Measurements from ENCODE around the gene PLEKHA6.

The PLEKHA6 gene

GRCh38 chr1:204368996-204369726, 9.4 kb upstream of the PLEKHA6 start:
- H3K4me1 ChIP-seq, result peaks cover 3% of the 10 kb centered on the region
- H3K4me3 ChIP-seq, result no peak overlapping the region
- no peak overlapping the region for H3K27ac ChIP-seq
- H4K20me1 ChIP-seq, result no peaks in the 10 kb centered on the region
- no peaks in the 10 kb centered on the region for H3K36me3 ChIP-seq
- H3K9ac ChIP-seq, result no peak overlapping the region
- no peaks in the 10 kb centered on the region for H3K9me3 ChIP-seq
- H3K27me3 ChIP-seq, result no peaks in the 10 kb centered on the region
- H3K4me2 ChIP-seq, result no peak overlapping the region
- TF ChIP-seq Cebpa-rat (IDR thresholded peaks at IDR 0.05), result no peak

DNA sequence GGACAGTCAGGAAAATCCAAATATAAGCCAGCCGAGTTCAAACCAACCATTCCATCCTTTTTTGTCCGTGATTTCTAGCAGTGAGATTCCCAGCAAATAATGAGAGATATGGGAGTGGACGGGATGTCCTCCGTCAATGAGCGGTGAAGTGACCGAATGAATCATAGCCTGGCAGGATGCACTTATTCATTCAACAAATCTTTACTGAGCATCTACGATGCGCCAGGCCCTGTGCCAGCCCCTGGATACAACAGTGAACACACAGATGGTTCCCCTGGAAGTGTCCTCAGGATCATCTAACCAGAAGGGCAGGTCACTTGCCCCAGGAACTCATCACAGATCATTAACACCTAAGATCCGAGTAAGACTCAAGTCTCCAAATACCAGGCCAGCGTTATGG, 8.2 kb upstream of the PLEKHA6 start:
- Histone ChIP-seq H3K27me3 (no peaks in the 10 kb centered on the region), H3K9me3 (no peaks in the 10 kb centered on the region), H3K4me1 (peaks cover 15% of the 10 kb centered on the region), H3K27ac (no peak overlapping the region), H3K36me3 (no peaks in the 10 kb centered on the region), H4K20me1 (no peaks in the 10 kb centered on the region), H3K4me2 (no peak overlapping the region), H3K9ac (no peak overlapping the region), H3K4me3 (no peak overlapping the region)
- TF ChIP-seq Cebpa-rat (IDR thresholded peaks at IDR 0.05), result no peak

- Histone ChIP-seq H3K4me1 (peaks cover 19% of the 10 kb centered on the region), H3K27ac (no peak overlapping the region), H3K9me3 (no peaks in the 10 kb centered on the region), H4K20me1 (no peaks in the 10 kb centered on the region), H3K9ac (no peak overlapping the region), H3K4me2 (no peak overlapping the region), H3K27me3 (no peaks in the 10 kb centered on the region), H3K4me3 (no peak overlapping the region), H3K36me3 (no peaks in the 10 kb centered on the region)
- TF ChIP-seq Cebpa-rat (IDR thresholded peaks at IDR 0.05), result no peak
Measured at GRCh38 chr1:204367193-204367858, 7.6 kb upstream of the PLEKHA6 start.

- Histone ChIP-seq H3K27me3 (no peaks in the 10 kb centered on the region), H4K20me1 (no peaks in the 10 kb centered on the region), H3K4me2 (no peak overlapping the region), H3K4me3 (no peak overlapping the region), H3K36me3 (no peaks in the 10 kb centered on the region), H3K9me3 (no peaks in the 10 kb centered on the region), H3K27ac (no peak overlapping the region), H3K9ac (no peak overlapping the region), H3K4me1 (peaks cover 22% of the 10 kb centered on the region)
- TF ChIP-seq Cebpa-rat (IDR thresholded peaks at IDR 0.05), result no peak
Measured at GRCh38 chr1:204366759-204367158, 7.0 kb upstream of the PLEKHA6 start.

DNA sequence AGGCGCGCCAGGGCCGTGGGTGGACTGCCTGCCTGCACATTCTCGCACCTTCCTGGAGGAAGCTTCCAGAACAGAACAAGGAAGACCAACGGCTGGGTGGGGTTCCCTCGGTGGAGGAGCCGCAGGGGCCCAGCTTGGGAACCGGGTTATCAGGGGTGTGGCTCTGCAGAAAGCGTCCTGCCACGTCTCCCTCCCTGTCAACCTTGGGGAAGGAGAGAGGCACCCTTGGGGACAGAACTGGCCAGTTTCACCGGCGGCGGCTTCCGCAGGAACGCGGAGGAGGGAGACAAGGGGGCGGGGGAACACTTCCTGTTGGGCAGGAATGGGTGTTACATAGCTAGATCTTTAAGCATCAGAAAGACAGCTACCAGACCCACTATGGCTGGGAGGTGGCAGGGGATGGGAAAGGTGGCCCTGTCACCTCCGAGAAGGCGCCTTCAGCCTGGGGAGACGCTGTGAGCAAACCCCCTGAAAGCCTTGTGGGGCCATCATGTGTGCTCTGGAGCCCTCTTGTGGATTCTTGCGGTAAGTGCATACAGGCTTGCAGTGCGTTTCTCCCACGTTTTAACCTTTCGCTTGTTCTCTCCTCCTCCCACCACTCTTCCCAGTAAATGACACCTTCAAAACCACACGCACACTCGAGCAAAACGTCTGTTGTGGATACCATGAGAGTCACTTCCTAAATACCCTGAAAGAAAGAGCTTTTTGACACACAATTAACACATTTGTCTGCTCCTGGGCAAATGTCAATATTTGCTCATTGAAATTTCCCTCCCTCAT, 3.8 kb upstream of the PLEKHA6 start:
- TF ChIP-seq Cebpa-rat (IDR thresholded peaks at IDR 0.05), result no peak
- Histone ChIP-seq H3K4me1 (peaks cover 50% of the 10 kb centered on the region), H3K9ac (peak overlapping the region; percentile 40), H3K9me3 (no peaks in the 10 kb centered on the region), H3K36me3 (no peaks in the 10 kb centered on the region), H3K4me3 (peak overlapping the region; percentile 62), H3K27ac (peak overlapping the region; percentile 39; the same call in 1 of the 2 replicates), H3K4me2 (peak overlapping the region; percentile 88), H3K27me3 (no peaks in the 10 kb centered on the region), H4K20me1 (no peaks in the 10 kb centered on the region)

GRCh38 chr1:204362984-204363334, 3.2 kb upstream of the PLEKHA6 start:
- H3K9me3 ChIP-seq, result no peaks in the 10 kb centered on the region
- H3K27me3 ChIP-seq, result no peaks in the 10 kb centered on the region
- H3K4me2 ChIP-seq, result peak overlapping the region; percentile 88
- TF ChIP-seq Cebpa-rat (IDR thresholded peaks at IDR 0.05), result no peak
- peak overlapping the region; percentile 40 for H3K9ac ChIP-seq
- H3K4me1 ChIP-seq, result peaks cover 55% of the 10 kb centered on the region
- no peaks in the 10 kb centered on the region for H4K20me1 ChIP-seq
- peak overlapping the region; percentile 39; the same call in 1 of the 2 replicates for H3K27ac ChIP-seq
- H3K4me3 ChIP-seq, result peak overlapping the region; percentile 62
- no peaks in the 10 kb centered on the region for H3K36me3 ChIP-seq

DNA sequence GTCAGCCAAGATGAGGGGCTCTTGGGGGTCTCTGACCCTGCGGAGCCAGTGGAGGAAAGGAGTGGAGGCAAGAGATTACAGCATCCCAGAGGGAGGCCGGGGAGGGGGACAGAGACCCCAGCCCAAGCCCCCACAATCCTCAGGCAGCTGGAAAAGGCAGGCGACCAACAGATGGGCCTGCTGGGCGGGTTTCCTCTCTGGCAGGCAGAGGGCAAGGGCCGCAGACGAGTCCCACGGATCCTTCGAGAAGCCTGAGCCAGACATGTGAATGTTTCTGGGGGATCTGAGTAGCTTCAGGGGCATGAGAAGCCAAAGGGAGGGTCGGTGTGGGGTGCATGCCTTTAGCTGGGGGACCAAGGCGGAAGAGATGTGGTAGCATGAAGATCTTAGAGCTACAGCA, 2.1 kb upstream of the PLEKHA6 start:
- peaks cover 67% of the 10 kb centered on the region for H3K4me1 ChIP-seq
- no peaks in the 10 kb centered on the region for H4K20me1 ChIP-seq

GRCh38 chr1:204361341-204361771, 1.6 kb upstream of the PLEKHA6 start:
- 0 out of 2 replicates have a peak overlapping the region, but pooled peaks have one; percentile 19 for H3K27ac ChIP-seq
- no peak for TF ChIP-seq Cebpa-rat (IDR thresholded peaks at IDR 0.05)
- H3K4me2 ChIP-seq, result no peak overlapping the region
- no peaks in the 10 kb centered on the region for H3K36me3 ChIP-seq
- peaks cover 69% of the 10 kb centered on the region for H3K4me1 ChIP-seq
- H3K9ac ChIP-seq, result no peak overlapping the region
- H3K27me3 ChIP-seq, result no peaks in the 10 kb centered on the region
- no peaks in the 10 kb centered on the region for H3K9me3 ChIP-seq
- no peaks in the 10 kb centered on the region for H4K20me1 ChIP-seq
- no peak overlapping the region for H3K4me3 ChIP-seq

More for the DNA sequence above, 2.1 kb upstream of the PLEKHA6 start:
- no peaks in the 10 kb centered on the region for H3K36me3 ChIP-seq
- H3K9ac ChIP-seq, result no peak overlapping the region
- TF ChIP-seq Cebpa-rat (IDR thresholded peaks at IDR 0.05), result no peak
- H3K27me3 ChIP-seq, result no peaks in the 10 kb centered on the region
- no peak overlapping the region for H3K4me2 ChIP-seq
- H3K27ac ChIP-seq, result 0 out of 2 replicates have a peak overlapping the region, but pooled peaks have one; percentile 19
- no peak overlapping the region for H3K4me3 ChIP-seq
- no peaks in the 10 kb centered on the region for H3K9me3 ChIP-seq

DNA sequence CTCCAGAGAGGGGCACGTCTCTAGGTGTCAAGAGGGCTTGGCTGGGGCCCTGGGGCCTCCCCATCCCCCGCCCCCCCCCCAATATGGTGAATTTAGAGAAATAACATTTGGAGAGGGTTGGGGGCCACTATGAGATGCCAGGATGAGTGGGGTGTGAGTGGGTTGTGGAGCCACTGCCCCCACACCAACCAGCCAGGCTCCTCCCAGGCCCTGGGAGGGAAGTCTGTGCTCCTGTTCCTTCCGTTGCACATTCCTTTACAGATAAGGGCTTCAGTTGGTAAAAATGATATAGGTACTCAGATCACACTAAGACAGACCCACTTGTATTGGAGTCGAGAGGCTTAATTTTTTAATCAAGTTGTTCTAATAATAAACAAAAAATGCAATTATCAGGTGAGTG, 585 bp upstream of the PLEKHA6 start:
- Histone ChIP-seq H3K27me3 (no peaks in the 10 kb centered on the region), H3K4me2 (peak overlapping the region; percentile 83), H3K27ac (no peak overlapping the region), H3K4me1 (peaks cover 69% of the 10 kb centered on the region), H3K4me3 (no peak overlapping the region), H3K9ac (no peak overlapping the region), H3K36me3 (no peaks in the 10 kb centered on the region), H4K20me1 (no peaks in the 10 kb centered on the region), H3K9me3 (no peaks in the 10 kb centered on the region)
- TF ChIP-seq Cebpa-rat (IDR thresholded peaks at IDR 0.05), result no peak

- H3K9me3 ChIP-seq, result no peaks in the 10 kb centered on the region
- TF ChIP-seq Cebpa-rat (IDR thresholded peaks at IDR 0.05), result no peak
- H3K4me3 ChIP-seq, result no peak overlapping the region
- H3K27me3 ChIP-seq, result no peaks in the 10 kb centered on the region
- H3K36me3 ChIP-seq, result no peaks in the 10 kb centered on the region
- peak overlapping the region; percentile 47; the same call in 1 of the 2 replicates for H3K9ac ChIP-seq
- H3K27ac ChIP-seq, result peak overlapping the region; percentile 29; the same call in 1 of the 2 replicates
- H3K4me2 ChIP-seq, result peak overlapping the region; percentile 83
- no peaks in the 10 kb centered on the region for H4K20me1 ChIP-seq
- peaks cover 76% of the 10 kb centered on the region for H3K4me1 ChIP-seq
Measured at GRCh38 chr1:204359131-204359473, 627 bp downstream of the PLEKHA6 start.

Measured in BLaER1 (cell line).